Stimulated activated CD4-positive, alpha-beta T cell treated with anti-CD3 and anti-CD28 coated beads, Interleukin-12 subunit alpha, Interleukin-12 subunit beta, amount 100 ng/mL, for 4 hours (primary cell): ENCODE measurements around the gene EPM2A.
"Not testable (repeated sequence)": the region's sequence is repeated elsewhere in the genome, so short reads cannot be mapped to it uniquely, and the experiment has no call there.

Source experiments
- DNase-seq: peaks from one replicate; pipeline ENCODE4 v3.0.0-alpha.2; 2020

The EPM2A gene

GRCh38 chr6:145728444-145729385 is 6.6 kb downstream of the EPM2A start:
- DNase-seq, result no peak

DNA sequence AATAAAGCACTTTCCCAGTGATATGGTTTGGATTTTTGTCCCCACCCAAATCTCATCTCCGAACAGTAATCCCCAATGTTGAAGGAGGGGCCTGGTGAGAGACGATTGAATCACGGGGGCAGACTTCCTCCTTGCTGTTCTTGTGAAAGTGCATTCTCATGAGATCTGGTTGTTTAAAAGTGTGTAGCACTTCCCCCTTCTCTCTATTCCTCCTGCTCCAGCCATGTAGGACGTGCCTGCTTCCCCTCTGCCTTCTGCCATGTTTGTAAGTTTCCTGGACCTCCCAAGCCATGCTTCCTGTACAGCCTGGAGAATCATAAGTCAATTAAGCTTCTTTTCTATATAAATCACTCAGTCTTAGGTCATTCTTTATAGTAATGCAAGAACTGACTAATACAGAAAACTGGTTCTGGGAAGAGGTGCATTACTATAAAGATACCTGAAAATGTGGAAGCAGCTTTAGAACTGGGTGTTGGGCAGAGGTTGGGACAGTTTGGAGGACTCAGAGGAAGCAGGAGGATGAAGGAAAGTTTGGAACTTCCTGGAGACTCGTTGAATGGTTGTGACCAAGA is 7.4 kb downstream of the EPM2A start:
- DNase-seq, result no peak

GRCh38 chr6:145725570-145725969 is 9.8 kb downstream of the EPM2A start:
- no peak for DNase-seq

DNA sequence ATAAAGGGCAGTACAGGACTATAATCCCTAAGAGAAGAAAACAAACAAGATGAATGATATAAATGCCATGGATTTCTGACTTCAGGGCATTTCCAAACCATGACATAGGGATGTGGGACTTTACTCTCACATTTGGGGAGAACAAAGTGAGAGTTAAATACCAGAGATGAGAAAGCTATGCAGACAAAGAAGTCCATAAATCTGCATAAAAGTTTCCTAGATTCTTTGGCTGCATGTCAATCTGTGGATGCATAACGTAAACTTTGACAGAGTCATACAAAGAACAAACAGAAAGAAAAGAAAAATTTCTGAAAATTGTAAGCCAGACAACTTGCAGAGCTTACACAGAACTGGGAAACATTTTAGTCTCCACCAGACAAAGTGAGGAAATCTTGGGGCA is 11.7 kb downstream of the EPM2A start:
- no peak for DNase-seq

- no peak for DNase-seq
Measured at GRCh38 chr6:145722190-145722589, 13.1 kb downstream of the EPM2A start.

- DNase-seq, result no peak
Measured at GRCh38 chr6:145721144-145721543, 14.2 kb downstream of the EPM2A start.

- DNase-seq, result no peak
Measured at GRCh38 chr6:145715426-145715825, 19.9 kb downstream of the EPM2A start.

DNA sequence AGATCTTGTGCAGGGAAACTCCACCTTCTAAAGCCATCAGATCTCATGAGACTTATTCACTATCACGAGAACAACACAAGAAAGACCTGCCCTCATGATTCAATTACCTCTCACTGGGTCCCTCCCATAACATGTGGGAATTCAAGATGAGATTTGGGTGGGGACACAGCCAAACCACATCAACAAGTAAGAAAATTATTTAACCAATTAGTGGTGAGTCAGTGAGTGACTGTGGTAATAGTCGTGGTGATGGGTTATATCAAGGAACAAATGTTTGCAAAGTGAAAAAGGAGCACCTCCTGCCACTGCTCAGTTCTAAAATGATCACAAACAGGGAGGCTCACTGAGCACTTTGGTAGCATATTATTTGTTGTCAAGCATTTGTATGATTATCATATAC is 20.6 kb downstream of the EPM2A start:
- DNase-seq, result no peak

DNA sequence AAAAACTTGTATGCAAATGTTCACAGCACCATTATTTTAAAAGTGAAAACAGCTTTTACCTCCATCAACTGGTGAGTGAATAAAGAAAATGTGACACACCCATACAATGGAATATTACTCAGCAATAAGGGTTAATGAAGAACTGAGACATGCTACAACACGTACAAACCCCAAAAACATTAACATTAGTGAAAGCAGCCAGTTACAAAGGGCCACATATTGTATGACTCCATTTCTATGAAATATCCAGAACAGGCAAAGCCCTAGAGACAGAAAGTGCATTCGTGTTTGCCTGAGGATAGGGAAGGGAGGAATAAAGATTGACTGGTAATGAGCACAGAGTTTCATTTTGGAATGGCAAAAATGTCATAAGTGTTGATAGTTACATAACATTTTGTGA is 21.5 kb downstream of the EPM2A start:
- no peak for DNase-seq

DNA sequence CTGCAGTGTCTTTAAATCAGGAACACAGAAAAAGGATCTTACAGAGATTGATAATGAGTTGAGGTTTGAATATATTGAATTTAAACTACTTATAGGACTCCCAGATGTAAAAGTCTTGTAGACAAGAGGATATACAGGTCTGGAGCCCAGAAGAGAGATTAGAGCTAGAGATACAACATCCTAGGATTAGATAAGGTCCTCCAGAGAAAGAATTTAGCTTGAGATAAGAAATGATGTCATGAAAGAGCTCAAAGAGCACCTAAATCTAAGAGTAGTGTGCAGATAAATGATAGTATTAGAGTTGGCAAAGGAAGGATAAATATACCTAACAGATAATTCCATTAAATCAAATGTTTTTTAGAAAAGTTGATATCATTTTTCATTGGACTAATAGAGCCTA is 23.9 kb downstream of the EPM2A start:
- DNase-seq, result no peak

DNA sequence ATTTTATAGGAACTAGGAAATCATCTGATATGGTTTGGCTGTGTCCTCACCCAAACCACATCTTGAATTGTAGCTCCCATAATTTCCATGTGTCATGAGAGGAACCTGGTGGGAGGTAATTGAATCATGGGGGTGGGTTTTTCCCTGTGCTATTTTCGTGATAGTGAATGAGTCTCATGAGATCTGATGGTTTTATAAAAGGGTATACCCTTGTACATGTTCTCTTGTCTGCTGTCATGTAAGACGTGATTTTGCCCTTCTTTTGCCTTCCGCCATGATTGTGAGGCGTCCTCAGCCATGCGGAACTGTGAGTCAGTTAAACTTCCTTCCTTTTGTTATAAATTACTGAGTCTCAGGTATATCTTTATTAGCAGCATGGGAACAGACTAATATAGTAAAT is 27.9 kb downstream of the EPM2A start:
- no peak for DNase-seq

DNA sequence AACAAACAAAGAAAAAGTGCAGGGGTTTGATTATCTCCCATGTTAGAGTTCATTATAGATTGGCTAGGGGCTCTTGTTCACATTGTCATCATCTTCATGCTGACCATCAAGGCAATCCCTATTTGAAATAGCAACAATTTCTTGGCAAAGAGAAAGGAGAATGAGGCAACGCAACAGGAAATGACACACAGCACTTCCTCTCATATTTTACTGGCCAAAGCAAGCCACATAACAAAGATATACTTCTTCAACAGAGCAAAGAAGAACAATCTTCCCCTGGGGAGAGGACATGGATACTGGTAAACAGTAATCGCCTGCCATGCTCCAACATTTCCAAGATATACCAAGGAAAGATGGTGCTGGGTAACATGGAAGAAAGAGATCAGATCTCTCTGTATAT is 29.8 kb downstream of the EPM2A start:
- DNase-seq, result no peak

- DNase-seq, result no peak
Measured at GRCh38 chr6:145704143-145704781, 31.1 kb downstream of the EPM2A start.

GRCh38 chr6:145699462-145699861 is 35.9 kb downstream of the EPM2A start:
- no peak for DNase-seq

- DNase-seq, result not testable (repeated sequence)
Measured at GRCh38 chr6:145697401-145697800, 37.9 kb downstream of the EPM2A start.

DNA sequence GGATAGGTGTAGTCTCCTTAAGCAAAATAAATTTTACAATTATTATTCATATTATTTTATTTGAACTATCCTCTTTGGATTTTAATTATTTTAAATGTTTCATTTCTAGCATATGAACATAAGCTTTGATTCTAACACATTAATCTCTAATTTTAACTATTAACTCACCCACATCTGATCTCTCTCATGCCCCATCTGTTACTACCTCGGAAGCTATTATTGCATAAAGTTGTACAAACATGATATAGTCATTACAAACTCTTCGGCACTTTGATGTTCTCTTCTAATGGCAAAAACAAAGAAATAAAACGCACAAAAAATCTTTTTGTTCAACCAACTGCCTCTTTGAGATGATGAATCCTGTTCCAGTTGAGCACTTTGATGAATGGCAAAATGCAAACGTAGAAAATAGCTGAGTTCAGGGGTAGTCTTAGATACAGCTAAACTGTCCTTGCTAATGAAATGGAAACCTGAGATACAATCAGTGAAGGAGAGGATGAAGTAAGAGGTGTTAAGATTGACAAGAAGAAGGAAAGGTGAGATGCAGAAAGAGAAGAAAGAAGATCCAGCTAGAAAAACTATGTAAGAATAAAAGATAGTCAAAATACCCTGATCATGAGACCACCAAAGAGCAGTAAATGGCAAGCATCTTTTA is 41.1 kb downstream of the EPM2A start:
- no peak for DNase-seq

DNA sequence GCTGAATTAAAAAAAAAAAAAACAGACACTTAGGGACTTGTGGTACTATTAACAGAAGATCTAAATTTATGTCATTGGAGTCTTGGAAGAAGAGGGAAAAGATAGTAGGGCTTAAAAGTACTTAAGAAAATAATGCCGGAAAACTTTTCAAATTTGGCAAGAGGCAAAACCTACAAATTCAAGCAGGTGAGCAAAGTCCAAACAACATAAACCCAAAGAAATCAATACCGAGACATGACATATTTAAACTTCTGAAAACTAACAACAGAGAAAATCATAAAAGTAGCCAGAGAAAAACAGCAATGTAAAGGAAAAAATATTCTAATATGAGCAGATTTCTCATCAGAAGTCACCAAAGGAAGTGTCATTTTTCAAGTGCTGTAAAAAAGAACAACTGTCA is 44.4 kb downstream of the EPM2A start:
- no peak for DNase-seq

- DNase-seq, result no peak
Measured at GRCh38 chr6:145689529-145689928, 45.8 kb downstream of the EPM2A start.

- no peak for DNase-seq
Measured at GRCh38 chr6:145688493-145688905, 46.8 kb downstream of the EPM2A start.

- DNase-seq, result no peak
Measured at GRCh38 chr6:145685932-145686331, 49.4 kb downstream of the EPM2A start.

GRCh38 chr6:145681965-145682364 is 53.4 kb downstream of the EPM2A start:
- no peak for DNase-seq

GRCh38 chr6:145673504-145673903 is 61.8 kb downstream of the EPM2A start:
- no peak for DNase-seq

DNA sequence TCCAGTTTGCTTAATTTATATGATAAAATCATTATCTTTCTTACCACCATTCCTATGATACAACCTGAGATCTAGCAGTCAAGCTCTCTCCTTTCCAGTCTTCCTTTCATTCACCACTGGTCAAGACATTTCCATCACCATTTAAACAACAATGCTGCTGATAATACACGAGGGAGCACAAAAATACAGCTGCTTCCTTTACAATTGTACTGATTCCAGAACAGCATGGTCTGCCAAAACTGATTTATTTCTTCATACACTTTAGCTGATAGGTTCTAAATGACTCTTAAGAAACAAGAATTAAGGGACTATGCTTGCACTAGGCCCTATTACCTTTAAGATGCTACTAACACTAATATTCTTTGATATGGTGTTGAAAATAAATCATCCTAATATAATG is 65.0 kb downstream of the EPM2A start:
- DNase-seq, result no peak

DNA sequence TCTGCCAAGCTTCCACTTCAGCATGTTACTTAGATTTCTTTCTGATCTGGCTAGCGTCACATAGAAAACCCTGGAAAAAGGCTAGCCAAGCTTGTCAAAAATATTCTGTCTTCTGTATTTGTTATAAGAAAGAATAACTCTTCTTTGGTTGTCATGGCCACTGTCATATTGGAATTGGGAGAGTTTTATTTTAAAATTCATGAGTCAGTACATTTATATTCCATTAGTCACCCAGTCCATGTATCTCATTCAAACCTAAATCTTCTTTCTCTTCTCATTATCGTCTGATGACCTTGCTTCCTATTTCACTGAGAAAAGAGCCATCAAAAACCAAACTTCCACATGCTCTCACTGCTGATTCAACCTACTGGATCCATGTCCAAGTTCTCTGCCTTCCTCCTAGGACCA is 65.7 kb downstream of the EPM2A start:
- DNase-seq, result no peak
